AG08396 (cell line): ENCODE data around the gene RAB8A.
"Not testable (repeated sequence)": the region's sequence is repeated elsewhere in the genome, so short reads cannot be mapped to it uniquely, and the experiment has no call there.

ENCODE experiments used
- DNase-seq: peaks from one replicate; pipeline ENCODE4 v3.0.0; 2012; ENCODE audit warnings: low spot score, mixed read lengths

The RAB8A gene

DNA sequence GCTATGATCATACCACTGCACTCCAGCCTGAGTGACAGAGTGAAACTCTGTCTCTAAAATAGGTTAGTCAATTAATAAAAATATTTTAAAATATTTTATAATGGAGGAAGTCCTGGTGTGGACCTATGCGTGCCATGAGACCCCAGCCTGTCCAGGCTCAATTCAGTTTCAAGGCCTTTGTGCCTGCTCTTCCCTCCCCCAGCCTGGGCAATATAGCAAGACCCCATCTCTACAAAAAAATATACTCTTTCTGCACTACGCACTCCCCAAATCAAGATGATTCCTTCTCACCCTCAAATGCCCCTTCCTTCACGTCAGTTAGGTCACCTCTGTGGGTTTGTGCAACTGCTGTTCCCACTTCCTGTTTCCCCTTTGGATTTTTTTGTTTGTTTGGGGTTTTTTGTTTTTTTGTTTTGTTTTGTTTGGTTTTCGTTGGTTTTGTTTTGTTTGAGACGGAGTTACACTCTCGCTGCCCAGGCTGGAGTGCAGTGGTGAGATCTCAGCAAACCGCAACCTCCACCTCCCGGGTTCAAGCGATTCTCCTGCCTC is 30.4 kb downstream of the RAB8A start:
- DNase-seq: no peak

DNA sequence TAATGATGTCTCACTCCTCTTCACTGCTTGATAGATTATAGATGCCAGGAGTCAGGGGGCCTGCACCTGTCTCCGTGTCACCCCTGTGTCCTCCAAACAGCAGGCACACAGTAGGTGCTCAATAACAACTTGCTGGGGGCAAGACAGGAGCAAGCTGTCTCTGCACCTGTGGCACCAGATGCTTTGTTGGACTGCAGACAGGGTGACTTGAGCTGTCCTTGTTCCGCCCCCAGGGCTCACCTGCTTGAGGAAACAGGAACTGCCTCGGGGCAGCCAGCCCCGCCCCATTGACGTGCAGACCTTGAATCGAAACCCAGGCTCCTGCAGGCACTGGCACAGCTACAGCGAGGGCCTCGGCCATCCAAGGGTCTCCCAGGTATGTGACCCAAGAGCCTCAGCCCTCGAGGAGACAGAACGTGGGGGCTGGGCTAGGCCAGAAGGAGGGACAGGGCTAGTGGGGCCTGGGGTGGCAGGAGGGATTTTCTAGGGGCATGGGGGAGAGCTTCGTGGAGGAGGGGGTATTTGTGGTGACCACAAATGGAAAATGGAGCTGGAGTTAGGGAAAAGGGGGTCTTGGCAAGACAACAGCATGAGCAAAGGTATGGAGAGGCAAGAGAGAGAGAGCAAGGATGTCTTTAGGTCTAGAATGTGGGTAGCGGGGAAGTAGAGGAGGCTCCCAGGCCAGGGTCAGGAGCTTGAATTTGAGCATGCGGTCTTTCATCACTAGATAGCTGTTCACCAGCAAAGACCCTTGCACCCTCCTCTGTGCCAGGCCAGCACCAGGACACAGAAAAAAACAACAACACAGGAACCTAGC is 31.9 kb downstream of the RAB8A start, which contains the start of gene HSH2D:
HSH2D (plus strand) TSS at position 287 of the 817 bp plus-strand sequence. CDS start 5,066 bp downstream, outside the sequence.
- DNase-seq: no peak

DNA sequence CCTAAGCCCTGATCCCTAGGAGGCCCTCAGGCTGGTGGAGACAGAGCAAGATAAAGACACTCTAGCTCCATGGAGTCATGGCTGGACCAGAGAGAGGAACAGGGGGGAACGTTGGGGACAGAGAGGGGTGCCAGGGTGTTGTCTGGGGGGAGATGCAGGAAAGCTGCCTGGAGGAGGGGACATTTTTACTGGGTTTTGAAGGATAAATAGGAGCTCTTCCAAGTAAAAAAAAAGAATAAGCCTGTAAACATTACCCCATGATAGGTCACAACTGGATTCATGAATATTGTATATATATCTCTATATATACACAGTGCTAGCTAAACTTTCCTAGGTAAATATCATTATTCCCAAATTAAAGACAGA is 32.5 kb downstream of the RAB8A start:
- DNase-seq: no peak

DNA sequence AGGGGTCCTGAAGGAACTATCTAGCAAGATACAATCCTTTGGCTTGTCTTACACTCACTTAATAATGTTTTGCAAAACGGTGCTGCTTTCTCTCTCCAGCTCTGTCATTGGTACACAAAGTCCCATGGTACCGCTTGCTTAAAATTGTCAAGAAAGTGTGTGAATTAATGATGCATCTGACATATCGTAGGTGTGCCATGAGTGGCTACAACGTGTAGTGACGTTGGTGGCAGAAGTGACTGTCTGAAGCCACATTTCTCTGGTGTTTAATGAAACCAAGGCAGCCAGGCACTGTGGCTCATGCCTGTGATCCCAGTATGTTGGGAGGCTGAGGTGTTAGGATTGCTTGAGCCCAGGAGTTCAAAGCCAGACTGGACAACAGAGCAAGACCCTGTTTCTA is 34.4 kb downstream of the RAB8A start:
- no peak for DNase-seq

DNA sequence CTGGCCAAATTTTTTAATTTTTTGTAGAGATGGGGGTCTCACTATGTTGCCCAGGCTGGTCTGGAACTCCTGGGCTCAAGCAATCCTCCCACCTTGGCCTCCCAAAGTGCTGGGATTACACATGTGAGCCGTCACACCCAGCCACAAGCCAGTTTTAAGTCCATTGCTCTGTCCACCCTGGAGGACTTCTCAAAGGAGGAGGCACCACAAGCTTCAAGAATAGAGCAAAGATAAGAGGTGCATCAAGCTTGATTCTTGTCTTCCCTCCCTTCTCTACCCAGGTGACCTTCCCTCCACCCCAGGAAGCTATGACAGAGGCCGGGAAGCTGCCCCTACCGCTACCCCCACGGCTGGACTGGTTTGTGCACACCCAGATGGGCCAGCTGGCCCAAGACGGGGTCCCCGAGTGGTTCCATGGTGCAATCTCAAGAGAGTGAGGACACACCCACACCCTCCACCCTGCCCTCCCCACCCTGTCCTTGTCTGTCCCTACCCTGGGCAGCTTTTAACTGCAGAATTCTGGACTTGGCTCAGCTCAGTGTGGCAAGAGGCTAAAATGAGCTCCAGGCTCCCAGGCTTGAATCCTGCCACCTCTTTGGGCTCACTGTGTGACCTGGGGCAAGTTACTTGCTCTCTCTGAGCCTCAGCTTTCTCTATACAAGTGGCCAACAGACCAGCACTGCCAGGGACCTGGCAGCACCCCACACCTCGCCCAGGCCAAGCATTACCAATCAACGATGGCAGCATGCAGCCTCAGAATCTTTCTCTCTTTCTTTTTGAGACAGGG is 36.9 kb downstream of the RAB8A start:
- no peak for DNase-seq

DNA sequence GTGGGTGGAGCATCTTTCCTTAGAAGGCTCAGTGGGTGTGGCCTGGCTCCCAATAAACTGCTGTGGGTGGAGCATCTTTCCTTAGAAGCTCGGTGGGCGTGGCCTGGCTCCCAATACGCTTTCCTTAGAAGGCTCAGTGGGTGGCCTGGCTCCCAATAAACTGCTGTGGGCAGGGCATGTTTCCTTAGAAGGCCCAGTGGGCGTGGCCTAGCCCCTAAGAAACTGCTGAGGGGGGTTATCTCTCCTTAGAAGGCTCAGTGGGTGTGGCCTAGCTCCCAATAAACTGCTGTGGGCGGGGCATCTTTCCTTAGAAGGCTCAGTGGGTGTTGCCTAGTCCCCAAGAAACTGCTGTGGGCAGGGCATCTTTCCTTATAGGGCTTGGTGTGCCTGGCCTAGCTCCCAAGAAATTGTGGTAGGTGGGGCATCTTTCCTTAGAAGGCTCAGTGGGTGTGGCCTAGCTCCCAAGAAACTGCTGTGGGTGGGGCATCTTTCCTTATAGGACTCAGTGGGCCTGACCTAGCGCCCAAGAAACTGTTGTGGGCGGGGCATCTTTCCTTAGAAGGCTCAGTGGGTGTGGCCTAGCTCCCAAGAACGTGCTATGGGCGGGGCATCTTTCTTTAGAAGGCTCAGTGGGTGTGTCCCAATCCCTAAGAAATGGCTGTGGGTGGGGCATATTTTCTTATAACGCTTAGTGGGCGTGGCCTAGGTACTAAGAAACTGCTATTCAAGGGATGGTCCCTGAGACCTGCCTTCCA is 42.1 kb downstream of the RAB8A start:
- DNase-seq: no peak

DNA sequence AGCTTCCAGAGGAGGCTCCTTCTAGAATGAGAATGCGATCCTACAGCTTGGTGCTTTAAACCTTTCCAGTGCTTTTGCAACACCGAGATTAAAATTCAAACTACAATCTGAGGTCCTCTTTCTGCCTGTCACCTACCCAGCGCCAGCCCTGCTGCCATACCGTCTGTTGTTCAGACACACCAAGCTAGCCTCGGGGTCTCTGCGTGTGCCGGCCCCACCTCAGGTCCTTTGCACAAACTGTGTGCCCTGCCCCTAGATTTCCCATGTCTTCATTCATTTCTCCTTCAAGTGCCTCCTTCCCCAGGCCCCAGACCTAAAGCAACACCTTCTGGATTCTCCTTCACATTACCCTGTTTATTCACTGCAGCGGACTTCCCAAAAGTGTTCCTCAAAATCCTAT is 42.9 kb downstream of the RAB8A start:
- no peak for DNase-seq

DNA sequence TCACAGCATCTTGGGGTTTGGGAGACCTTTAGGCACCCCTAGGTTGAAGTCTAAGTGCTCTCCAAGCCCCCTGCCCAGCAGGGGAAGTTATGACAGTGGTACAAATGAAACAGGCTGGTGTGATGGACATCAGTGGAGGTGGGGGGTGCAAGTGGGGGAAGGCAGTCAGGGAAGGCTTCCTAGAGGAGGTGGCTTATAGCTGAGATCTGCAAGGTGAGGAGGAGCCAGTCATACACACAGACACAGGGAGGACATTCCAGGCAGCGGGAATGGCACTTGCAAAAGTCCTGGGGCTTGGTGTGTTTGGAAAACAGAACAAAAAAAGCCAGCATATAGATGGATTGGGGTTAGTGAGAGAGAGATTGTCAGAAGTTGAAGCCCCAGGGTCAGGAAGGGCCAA is 43.4 kb downstream of the RAB8A start:
- DNase-seq: no peak

DNA sequence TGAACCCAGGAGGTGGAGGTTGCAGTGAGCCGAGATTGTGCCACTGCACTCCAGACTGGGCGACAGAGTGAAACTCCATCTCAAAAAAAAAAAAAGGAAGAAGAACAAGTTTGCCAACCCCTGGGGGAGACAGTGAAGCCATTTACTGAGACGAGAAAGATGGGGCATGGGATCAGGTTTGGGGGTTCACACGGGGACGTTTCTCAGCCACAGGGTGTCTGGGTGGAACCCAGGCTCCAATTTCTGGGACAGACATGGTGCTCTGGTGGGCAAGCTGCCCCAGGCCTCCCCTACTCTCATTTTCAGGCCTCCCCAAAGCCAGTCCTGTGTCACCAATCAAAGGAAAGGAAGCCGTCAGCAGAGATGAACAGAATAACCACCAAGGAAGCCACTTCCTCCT is 45.2 kb downstream of the RAB8A start:
- DNase-seq: no peak

DNA sequence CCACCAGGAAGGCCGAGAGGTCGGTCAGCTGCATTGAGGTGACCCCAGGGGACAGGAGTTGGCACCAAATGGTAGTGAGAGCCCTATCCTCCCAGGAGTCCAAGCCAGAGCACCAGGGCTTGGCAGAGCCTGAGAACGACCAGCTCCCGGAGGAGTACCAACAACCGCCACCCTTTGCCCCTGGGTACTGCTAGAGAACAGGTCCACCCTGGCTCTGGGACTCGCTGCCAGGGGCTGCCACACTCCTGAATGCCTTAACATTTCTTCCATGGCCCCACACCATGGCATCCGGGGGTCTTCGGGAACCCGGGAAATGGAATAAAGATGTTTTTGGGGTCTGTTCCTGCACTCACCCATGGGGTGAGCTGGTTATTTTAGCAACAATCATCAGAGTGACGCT is 45.9 kb downstream of the RAB8A start:
- no peak for DNase-seq

DNA sequence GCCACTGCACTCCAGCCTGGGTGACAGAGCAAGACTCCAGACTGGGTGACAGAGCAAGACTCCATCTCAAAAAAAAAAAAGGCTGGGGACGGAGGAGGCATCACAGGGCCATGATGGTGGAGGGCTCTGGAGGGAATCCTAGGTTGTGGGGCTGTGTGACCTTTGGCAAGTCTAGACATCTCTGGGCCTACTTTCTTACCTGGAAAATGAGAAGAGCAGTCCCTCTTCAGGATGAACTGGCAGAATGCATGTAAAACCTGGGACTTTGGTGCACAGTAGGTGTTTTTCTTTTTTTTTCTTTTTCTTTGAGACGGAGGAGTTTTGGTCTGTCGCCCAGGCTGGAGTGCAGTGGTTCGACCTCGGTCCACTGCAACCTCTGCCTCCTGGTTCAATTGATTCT is 48.0 kb downstream of the RAB8A start:
- DNase-seq: no peak

DNA sequence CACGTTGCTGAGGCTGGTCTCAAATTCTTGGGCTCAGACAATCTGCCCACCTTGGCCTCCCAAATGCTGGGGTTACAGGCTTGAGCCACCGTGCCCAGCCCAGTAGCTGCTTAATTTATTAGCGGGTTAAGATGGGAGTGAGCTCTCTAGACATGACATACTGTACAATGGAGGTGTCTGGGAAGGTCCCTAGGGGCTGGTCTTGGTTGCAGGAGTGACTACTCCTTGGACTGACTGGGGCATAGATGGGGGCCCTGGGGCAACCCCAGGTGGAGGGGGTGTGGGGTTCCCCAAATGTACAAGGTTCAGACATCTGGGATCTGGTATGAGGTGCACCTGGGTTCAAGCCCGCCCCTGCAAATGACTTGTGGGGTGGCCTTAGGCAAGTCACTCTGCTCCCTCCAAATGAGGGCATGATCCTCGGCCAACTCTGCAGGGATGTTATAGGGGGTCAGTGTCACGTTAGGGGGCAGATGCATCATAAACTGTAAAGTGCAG is 48.8 kb downstream of the RAB8A start:
- no peak for DNase-seq

DNA sequence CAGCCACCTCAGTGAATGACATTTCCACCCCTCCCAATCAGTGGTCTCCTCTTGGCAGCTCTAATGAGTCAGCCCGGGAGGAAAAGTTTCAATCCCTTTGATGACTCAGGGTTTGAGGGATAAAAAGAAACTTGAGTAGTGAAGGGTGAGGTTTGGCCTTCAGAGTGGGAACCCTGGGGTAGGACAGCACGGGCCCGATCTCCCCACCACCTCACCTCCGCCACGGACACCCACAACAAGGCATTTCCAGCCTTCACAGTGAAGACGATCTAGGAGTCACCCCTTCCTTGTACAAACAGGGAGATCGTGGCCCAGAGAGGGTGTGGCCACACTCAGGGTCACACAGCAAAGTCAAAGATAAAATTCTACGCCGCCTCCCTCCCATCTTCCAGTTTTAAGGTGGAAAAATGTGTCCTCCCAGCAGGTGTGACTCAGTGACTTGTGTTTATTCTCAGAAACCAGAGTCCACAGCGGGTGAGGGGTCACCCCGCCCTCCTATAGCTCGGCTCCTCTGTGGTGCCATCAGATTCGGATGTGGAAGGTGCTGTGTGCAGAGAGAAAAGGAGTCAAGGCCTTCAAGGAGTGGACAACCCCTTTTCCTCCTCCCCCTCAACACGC is 49.4 kb downstream of the RAB8A start:
- DNase-seq: peak; percentile 61

DNA sequence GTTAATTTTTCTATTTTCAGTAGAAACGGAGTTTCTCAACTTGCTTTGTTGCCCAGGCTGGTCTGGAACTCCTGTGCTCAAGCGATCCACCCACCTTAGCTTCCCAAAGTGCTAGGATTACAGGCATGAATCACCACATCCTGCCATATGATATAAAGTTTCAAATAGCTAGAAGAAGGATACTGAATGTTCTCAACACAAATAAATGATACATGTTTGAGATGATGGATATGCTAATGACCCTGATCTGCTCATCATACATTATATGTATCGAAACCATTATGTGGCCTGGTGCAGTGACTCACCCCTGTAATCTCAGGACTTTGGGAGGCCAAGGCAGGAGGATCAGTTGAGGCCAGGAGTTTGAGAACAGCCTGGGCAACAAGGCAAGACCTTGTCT is 50.2 kb downstream of the RAB8A start:
- DNase-seq: no peak

DNA sequence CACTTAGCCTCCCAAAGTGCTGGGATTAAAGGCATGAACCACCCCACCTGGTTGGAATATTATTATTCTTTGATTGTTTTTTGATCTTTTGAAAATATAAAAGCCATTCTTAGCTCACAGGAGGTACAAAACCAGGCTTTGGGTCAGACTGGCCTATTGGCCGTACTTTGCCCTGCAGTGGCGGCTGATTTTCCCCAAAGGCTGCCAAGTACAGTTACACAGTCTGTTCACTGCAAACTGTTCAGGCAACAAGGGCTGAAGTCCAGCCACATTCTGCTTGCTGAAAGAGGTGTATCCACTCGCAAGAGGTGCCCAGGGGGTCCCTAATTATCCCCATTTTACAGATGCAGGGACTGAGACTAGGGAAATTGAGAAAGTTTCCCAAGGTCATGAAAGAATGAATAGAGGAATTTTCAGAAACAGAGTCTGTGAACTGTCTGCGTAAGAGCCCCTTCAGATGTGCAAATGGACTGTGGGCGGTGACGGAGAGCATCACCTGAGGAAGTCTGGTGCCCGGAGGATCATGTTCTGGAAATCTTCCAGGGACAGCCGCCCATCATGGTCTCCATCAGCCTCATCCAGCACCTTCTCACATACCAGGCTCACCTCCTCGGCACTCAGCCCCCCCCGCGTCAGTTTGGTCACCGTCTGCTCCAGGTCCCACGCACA is 52.7 kb downstream of the RAB8A start:
- no peak for DNase-seq

DNA sequence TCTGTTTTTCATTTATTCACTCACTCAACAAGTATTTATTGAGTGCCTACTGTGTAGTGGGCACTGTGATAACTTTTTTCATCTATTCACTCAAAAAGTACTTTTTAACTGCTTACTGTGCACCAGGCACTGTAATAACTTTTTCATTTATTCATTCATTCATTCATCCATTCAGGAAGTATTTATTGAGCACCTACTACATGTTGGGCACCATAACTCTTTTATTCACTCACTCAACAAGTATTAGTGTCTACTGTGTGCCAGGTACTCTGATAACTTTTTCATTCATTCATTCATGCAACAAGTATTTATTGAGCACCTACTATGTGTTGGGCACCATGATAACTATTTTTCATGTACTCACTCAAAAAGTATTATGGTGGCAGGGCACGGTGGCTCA is 54.7 kb downstream of the RAB8A start:
- DNase-seq: no peak

DNA sequence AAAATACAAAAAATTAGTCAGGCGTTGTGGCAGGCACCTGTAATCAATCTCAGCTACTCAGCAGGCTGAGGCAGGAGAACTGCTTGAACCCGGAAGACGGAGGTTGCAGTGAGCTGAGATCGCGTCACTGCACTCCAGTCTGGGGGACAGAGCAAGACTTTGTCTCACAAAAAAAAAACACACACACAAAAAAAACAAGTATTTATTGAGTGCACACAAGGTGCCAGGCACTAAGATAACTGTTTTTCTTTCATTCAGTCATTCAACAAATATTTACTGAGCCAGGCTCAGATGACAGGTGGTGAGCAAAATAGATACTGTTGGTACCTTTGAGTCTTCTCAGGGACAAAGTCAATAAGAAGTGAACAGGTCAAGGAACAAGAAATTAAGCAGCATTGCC is 55.4 kb downstream of the RAB8A start:
- DNase-seq: no peak

DNA sequence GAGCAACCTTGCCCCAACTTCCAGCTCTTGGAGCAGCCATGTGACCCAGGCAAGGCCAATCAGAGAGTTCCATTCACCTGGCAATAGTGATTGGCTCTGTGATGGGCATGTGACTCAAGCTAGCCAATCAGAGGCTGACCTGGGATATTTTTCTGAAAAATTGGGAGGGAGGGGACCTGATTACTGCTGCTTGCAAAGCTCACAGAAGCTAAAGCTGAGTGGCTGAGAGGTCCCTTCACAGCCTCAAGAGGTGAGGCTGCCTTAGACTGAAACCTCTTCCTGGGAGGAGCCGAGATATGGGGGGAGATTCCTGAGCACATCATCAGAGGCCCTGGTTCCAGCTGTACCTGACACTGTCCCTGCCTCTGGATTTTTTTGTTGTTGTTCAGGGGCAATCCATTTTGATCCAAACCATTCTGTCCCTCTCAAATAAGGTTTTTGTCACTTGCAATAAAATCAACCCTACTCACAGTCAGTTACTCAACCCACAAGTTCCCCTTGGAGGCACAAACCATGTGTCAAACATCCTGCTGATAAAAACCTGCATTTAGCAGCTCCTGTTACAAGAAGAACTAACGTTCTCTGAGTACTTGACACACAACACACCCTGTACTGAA is 56.9 kb downstream of the RAB8A start:
- no peak for DNase-seq

DNA sequence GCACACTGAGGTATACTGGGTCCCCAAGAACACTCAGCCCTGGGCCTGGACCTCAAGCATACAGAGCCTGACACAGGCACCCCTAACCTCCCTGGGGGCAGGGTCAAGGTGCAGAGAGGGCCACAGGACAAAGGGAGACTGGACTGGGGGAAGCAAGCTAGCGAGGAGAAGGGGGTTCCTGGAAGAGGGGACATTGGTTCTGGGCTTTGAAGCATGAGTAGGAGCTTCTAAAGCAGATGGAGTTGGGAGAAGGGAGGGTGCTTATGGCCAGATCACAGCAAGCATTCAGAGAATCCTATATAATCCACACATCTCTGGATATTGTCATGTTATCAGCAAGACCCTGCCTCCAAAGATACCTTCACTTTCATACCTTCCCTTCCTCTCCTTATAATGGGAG is 58.4 kb downstream of the RAB8A start:
- DNase-seq: no peak

DNA sequence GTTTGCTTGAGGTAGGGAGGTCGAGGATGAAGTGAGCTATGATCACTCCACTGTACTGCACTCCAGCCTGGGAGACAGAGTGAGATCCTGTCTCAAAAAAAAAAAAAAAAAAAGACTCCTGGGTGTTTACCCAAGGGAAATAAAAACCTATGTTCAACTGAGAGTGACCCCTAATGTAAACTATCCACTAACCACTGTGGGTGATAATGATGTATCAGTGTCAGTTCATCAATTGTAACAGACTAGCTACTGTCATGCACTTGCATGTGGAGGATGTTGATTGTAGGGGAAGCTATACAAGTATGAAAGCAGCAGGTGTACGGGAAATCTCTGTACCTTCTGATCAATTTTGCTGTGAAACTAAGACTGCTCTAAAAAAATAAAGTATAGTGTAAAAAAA is 64.3 kb downstream of the RAB8A start:
- DNase-seq: no peak

DNA sequence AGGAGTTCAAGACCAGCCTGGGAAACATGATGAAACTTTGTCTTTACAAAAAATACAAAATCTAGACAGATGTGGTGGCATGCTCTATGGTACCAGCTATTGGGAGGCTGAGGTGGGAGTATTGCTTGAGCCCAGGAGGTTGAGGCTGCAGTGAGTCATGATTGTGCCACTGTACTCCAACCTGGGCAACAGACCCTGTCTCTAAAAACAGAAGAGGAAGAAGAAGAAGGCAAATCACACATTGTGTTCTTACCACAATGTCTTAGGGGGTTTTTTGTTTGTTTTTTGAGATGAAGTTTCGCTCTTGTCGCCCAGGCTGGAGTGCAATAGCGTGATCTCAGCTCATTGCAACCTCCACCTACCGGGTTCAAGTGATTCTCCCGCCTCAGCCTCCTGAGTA is 67.2 kb downstream of the RAB8A start:
- not testable (repeated sequence) for DNase-seq
